Stimulated activated CD8-positive, alpha-beta memory T cell treated with anti-CD3 and anti-CD28 coated beads, Interleukin-2, amount 100 ng/mL, for 1 hour (primary cell): ENCODE measurements around the gene ZFAND2B.
"Not testable (repeated sequence)": the region's sequence is repeated elsewhere in the genome, so short reads cannot be mapped to it uniquely, and the experiment has no call there.

Experiments used
- DNase-seq, 2 donors: peaks; one replicate each; pipeline ENCODE4 v3.0.0-alpha.2; 2020; ENCODE audit warnings: low read depth in 2 of 2

Gene ZFAND2B

DNA sequence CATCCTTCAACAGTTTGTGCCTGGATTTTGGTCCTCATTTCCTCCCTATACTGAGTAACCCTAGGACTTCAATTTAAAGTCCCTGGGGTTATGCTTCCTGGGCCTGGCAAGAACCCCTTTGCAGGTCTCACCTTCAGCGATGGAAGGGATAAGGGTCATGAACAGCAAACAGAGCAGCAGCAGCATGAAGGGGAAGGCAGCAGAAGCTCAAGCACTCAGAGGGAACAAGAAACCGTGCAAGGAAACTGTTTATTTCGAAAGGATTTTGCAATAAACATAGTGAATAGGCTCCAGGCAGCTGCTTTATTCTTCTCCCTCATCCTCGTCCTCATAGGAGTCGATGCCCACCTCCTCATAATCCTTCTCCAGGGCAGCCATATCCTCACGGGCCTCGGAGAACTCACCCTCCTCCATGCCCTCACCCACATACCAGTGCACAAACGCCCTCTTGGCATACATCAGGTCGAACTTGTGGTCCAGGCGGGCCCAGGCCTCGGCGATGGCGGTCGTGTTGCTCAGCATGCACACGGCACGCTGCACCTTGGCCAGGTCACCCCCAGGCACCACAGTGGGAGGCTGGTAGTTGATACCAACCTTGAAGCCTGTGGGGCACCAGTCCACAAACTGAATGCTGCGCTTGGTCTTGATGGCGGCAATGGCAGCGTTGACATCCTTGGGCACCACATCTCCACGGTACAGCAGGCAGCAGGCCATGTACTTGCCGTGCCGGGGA lies 43.6 kb downstream of the ZFAND2B start:
- no peak for DNase-seq

- no peak for DNase-seq
These were observed 45.1 kb downstream of the ZFAND2B start for GRCh38 chr2:219251656-219252055.

- no peak for DNase-seq
These were observed 45.5 kb downstream of the ZFAND2B start for GRCh38 chr2:219252084-219252483.

- DNase-seq, result no peak
These were observed 46.0 kb downstream of the ZFAND2B start for GRCh38 chr2:219252570-219252899.

DNA sequence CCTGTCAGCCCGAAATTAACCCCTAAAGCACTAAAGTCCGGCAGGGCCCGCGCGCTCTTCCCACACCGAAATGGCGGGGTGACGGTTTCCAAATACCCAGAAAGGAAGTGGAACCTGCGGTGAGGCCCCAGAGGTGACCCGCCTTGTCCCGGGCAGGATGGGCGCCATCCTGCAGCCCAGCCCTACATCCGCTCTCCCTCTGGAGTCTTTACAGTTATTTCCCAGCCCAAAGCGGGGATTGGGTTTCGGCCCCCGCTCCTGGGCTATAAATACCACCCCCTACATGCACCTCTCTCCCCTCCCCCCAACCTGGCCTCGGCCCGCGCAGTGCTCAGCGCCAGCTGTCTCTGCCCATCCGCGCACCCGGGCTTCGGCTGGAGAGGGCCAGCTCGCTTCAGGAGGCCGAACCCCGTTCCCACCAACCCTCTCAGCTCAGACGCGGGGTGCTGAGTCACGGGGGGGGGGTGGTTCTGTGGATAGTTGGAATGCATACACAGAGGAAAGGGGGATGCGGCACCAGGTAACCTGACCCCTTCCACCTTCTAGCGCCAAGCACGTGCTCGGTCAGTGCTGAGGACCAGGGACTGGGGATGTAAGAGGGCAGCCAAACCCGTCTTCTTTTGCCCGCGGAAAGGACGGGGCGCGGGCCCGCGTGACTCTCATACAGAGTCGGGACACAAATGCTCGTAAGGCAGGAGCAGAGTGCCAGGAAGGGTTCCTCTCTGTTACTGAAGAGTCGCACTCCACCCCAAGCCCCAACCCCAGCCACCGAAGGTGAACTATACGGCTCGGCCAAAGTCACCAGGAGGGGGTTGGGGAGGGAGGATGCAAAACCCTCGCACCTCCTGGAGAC lies 46.5 kb downstream of the ZFAND2B start, which contains the start of gene TUBA4B:
Gene TUBA4B, plus strand, starts transcription at position 344 of the 853 bp plus-strand sequence. Its CDS starts 165 bp downstream, at position 509.
- DNase-seq, result no peak

DNA sequence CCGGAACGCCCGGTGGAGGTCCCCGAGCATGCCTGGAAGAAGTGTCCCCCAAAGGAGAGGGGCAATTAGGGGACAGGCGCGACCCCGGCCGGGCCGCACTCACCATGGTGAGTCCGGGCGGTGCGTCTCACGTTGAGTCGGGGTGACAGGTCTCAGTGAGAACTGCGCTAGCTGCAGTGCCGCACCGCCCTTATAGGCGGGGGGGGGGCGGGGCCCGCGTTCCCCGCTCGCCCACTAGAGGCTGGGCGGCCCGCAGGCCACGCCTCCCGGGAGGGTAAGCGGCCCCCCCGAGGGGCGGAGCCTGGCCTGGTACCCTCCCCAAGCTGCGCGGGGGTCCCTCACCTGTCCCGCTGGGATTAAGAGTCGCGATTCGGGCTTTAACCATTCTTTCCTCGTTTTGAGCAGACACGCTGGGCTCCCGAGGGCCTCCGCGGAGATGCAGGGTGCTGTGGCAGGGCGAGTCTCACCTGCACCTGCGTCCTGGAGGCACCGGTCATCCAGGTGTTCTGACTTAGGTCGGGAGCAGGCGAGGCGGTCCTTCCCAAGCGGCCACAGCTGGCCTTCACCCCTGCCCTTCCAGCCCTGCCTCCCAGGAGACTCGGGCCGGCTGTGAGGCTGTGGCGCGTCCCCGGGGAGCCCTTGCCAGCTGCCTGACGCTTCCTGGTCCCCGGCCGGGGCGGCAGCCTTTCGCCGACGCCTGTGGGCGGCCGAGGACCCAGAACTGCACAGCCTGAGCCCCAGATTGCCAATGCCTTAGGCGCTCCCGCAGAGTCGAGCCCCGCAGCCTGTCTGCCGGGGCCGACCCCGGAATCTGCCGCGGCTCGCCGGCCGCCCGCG lies 47.4 kb downstream of the ZFAND2B start, which contains the start of gene TUBA4A:
Gene TUBA4A, minus strand, starts transcription at position 166 of the 837 bp plus-strand sequence. Its CDS starts 60 bp downstream, at position 106.
- DNase-seq, result peak; percentile 81 to 87

DNA sequence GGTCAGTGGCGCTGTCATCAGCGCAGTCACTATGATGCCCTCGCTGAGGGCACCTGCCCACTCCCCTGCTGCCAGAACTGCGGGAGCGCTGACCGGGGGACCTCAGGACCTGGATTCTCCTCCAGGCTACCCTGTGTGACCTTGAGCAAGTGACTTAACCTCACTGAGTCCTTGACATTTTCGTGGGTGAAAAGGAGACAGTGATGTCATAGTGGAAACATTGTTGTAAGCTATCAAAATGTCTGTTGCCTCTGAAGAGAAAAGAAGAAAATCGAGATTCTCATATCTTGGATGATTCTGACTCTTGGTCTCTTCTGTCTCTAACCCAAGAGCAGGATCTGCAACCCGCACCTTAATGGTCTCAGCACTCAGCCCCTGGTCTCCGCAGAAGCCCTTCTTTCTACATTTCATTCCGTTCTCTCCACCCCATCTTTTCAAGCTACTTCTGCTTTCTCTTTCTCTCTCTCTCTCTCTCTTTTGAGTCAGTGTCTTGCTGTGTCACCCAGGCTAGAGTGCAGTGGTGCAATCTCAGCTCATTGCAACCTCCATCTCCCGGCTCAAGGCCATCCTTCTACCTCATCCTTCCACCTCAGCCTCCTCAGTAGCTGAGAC lies 48.1 kb downstream of the ZFAND2B start:
- DNase-seq, result no peak

- DNase-seq, result not testable (repeated sequence)
These were observed 52.4 kb downstream of the ZFAND2B start for GRCh38 chr2:219258942-219259341.
